D721Med (cell line): ENCODE measurements around the gene CC2D2A.
"Not testable (repeated sequence)": the region's sequence is repeated elsewhere in the genome, so short reads cannot be mapped to it uniquely, and the experiment has no call there.

Source experiments
- DNase-seq: peaks from one replicate; pipeline ENCODE4 v3.0.0; 2011; ENCODE audit warnings: low spot score; ENCODE audit not compliant: insufficient read length
- FAIRE-seq: peaks from 2 replicates; lab custom pipeline; 2011; peaks lifted over from hg19 to GRCh38; lab: Jason Lieb, UNC
- TF ChIP-seq, protein P1 (sequence below): IDR thresholded peaks from 2 replicates; pipeline ENCODE4 v1.5.1; 2012; ENCODE audit warnings: mild to moderate bottlenecking, control low read depth; ENCODE audit not compliant: insufficient read depth; ENCODE audit errors: missing control alignments

The CC2D2A gene

DNA sequence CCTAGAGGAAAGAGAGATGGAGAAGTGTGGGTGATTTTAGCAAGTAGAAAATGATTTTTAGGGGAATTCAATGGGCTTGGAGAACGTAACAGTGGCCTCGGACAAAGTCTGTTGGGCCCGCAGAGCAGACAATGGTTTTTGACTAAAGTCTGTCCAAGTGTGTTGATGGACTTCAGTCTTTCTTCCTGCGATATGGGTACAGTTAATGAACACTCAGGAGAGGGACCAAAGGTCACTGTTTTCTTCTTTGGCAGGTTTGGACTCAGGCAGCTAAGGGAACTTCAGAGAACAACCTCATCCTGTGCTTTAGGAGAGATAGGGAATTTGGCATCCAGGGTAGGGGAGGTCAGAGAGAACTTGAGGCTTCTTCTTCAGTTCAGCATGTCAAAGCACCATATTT, 38.0 kb downstream of the CC2D2A start:
- no peak for DNase-seq
- TF ChIP-seq, protein P1, sequence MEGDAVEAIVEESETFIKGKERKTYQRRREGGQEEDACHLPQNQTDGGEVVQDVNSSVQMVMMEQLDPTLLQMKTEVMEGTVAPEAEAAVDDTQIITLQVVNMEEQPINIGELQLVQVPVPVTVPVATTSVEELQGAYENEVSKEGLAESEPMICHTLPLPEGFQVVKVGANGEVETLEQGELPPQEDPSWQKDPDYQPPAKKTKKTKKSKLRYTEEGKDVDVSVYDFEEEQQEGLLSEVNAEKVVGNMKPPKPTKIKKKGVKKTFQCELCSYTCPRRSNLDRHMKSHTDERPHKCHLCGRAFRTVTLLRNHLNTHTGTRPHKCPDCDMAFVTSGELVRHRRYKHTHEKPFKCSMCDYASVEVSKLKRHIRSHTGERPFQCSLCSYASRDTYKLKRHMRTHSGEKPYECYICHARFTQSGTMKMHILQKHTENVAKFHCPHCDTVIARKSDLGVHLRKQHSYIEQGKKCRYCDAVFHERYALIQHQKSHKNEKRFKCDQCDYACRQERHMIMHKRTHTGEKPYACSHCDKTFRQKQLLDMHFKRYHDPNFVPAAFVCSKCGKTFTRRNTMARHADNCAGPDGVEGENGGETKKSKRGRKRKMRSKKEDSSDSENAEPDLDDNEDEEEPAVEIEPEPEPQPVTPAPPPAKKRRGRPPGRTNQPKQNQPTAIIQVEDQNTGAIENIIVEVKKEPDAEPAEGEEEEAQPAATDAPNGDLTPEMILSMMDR, result no peak
- FAIRE-seq, result no peak

DNA sequence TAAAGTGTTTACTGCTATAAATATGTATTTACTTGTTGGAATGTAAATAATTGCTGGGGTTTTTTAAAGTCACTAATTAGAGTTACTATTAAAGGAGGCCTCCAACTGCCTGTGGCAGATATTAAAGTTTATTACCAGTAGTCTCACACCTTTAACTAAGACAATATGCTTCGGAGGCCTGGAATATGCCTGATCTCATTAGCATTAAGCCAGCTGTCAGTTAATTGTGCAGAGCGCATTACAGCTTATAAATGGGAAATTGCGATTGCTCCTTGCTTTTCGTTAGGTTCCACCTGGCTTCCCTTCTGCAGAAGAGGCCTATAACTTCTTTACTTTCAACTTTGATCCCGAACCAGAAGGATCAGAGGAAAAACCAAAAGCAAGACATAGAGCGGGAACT, 41.3 kb downstream of the CC2D2A start:
- FAIRE-seq (peak; percentile 75), DNase-seq (no peak)
- TF ChIP-seq, protein P1, result no peak

DNA sequence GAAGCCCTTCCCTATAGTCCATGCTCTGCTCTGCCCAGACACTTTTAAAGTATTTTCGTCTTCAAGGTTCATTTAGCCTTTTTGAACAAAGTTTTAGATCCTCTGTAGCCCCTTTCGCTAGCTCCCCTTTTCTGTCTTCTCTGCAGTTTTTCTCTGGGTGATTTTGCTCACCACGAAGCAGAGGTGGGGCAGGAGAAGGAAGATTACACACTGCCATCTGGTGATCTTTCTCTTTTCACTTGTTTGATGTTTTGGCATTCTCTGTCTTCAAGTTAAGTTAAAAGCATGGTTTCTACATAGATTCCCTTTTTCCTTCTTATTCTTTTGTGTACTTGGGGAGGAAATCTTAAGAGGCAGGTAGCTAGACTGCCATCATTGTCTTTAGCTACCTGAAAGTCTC, 43.9 kb downstream of the CC2D2A start:
- FAIRE-seq (no peak), DNase-seq (no peak)
- TF ChIP-seq, protein P1, result peak; percentile 43

DNA sequence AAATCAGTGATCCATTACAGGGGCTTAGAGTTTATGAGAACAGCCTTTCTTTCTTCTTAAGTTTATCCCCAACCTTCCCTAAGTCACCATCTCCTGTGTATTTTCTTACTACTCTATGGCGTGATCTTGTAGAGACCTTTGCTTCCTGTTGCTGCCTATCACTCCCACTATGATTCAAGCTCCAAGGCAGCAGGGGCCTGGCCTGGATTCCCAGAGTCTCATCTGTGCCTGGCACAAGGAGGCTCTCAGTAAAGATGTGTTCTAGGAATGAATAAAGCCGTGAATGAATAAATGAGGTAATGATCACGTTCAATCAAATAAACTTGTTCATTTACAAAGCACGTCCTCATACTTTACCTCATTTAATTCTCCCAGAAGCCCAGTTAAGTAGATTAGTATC, 45.4 kb downstream of the CC2D2A start:
- DNase-seq, result no peak
- TF ChIP-seq, protein P1, result no peak
- peak; percentile 6 for FAIRE-seq

DNA sequence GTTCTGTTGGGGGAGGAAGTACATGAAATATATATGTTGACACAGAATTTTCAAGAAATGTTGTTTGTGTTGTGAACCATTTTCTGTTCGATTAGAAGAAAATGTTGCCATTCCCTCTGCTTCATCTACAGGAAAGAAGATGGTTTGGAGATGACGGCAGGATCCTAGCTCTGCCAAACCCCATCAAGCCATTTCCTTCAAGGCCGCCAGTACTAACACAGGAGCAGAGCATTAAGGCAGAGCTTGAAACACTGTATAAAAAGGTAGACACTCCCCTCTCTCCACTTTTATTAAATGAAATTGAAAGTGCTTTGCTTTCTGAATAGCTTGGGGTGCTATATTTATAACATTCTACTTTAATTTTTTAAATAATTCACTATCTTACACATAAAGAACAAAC, 46.8 kb downstream of the CC2D2A start:
- FAIRE-seq, result no peak

DNA sequence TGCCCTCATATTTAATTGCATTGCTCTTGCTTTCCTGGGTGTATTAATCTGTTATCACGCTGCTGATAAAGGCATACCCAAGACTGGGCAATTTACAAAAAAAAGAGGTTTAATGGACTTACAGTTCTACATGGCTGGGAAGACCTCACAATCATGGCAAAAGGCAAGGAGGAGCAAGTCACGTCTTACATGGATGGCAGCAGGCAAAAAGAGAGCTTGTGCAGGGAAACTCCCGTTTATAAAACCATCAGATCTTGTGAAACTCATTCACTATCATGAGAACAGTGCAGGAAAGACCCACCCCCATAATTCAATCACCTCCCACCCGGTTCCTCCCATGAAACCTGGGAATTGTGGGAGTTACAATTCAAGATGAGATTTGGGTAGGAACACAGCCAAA, 48.0 kb downstream of the CC2D2A start:
- FAIRE-seq, DNase-seq: not testable (repeated sequence)

More for the DNA sequence above, 46.8 kb downstream of the CC2D2A start:
- no peak for DNase-seq
- TF ChIP-seq, protein P1, result no peak

DNA sequence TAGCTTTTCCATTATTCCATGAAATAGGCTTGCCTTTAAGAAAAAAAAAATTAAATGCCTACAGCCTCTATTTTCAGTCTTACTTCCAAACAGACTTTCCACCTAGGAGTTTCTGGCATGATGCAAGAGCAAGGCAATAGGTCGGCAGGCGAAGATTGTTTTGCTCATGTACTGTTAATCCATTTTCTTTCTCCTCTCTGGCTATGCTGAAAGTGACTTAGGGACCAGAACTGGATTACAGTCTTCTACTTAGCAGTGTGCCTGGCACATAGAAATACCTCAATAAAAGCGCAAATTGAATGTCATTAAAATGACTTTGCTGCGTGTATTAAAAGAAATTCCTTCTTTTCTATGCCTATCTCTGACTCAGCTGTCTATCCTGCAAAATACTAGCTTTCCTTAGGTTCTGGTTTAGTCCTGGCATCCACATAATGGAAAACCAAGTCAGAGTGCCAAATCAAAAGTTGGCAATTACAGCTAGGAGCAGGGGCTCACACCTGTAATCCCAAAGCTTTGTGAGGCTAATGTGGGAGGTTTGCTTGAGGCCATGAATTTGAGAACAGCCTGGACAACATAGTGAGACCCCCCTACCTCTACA, 51.9 kb downstream of the CC2D2A start:
- no peak for DNase-seq
- no peak for FAIRE-seq

More for the DNA sequence above, 51.9 kb downstream of the CC2D2A start:
- TF ChIP-seq, protein P1, result no peak
